Measurements from ENCODE around the gene NR0B2. TPM values are rescaled to one million over a fixed set of nuclear protein-coding genes. Genes with fewer than 3 reads are reported as not detected.

The NR0B2 gene
- total and polyA plus RNA-seq, 2 of the 13 experiments (the other 11 are each of a cell fraction or from before 2014, with no cell fraction given), result 72.5 to 133 TPM

DNA sequence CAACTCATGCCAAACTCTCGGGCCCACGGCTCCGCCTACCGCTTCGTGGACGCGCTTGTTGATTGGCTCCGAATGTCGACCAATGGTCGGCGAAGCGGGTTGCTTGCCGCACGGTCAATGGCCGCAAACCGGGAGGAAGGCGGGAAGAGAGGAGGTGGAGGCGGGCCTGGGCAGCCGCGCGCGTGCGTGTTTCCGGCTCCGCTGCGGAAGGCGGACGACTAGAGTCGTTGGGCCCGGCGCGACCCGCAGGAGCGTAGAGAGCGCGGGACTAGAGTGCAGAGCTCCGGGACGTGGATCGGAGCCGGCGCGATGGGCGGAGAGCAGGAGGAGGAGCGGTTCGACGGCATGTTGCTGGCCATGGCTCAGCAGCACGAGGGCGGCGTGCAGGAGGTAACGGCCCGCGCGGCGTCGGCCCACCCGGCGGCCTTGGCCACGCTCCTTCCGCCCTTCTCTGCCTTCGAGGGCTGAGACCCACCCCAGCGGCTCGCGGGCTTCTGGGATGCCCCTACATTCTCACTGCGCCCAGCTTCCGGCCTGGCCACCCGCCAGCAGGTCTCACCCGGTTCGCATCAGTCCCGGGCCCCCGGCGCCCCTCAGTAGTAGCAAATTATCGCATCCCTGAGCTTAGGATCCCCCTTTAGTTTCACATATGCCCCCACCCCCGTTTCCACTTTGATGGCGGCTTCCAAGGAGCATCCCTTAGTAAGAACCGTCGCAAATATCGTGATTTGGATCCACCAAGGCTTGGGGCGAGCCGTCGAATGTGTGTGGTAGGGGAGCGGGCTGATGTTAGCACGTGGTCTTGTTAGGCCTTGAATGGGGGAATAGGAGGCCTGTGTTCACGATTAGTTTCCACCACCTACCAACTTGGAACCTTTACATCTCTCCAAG, 8.0 kb upstream of the NR0B2 start, which contains the start of gene NUDC (continued):
- TF ChIP-seq ONECUT2 (CRISPR knock-in tag; IDR thresholded peaks at IDR 0.05), result no peak
- TF ChIP-seq SETDB1 (CRISPR knock-in tag; IDR thresholded peaks at IDR 0.05; ENCODE audit: borderline replicate concordance), result no peak
- peak; percentile 53 for TF ChIP-seq BORCS8-MEF2B (CRISPR knock-in tag; IDR thresholded peaks at IDR 0.05)
- TF ChIP-seq, protein P1, sequence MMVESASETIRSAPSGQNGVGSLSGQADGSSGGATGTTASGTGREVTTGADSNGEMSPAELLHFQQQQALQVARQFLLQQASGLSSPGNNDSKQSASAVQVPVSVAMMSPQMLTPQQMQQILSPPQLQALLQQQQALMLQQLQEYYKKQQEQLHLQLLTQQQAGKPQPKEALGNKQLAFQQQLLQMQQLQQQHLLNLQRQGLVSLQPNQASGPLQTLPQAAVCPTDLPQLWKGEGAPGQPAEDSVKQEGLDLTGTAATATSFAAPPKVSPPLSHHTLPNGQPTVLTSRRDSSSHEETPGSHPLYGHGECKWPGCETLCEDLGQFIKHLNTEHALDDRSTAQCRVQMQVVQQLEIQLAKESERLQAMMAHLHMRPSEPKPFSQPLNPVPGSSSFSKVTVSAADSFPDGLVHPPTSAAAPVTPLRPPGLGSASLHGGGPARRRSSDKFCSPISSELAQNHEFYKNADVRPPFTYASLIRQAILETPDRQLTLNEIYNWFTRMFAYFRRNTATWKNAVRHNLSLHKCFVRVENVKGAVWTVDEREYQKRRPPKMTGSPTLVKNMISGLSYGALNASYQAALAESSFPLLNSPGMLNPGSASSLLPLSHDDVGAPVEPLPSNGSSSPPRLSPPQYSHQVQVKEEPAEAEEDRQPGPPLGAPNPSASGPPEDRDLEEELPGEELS (CRISPR knock-in tag; IDR thresholded peaks at IDR 0.05), result peak; percentile 7; the same call in 1 of the 2 replicates
- TF ChIP-seq, protein P2, sequence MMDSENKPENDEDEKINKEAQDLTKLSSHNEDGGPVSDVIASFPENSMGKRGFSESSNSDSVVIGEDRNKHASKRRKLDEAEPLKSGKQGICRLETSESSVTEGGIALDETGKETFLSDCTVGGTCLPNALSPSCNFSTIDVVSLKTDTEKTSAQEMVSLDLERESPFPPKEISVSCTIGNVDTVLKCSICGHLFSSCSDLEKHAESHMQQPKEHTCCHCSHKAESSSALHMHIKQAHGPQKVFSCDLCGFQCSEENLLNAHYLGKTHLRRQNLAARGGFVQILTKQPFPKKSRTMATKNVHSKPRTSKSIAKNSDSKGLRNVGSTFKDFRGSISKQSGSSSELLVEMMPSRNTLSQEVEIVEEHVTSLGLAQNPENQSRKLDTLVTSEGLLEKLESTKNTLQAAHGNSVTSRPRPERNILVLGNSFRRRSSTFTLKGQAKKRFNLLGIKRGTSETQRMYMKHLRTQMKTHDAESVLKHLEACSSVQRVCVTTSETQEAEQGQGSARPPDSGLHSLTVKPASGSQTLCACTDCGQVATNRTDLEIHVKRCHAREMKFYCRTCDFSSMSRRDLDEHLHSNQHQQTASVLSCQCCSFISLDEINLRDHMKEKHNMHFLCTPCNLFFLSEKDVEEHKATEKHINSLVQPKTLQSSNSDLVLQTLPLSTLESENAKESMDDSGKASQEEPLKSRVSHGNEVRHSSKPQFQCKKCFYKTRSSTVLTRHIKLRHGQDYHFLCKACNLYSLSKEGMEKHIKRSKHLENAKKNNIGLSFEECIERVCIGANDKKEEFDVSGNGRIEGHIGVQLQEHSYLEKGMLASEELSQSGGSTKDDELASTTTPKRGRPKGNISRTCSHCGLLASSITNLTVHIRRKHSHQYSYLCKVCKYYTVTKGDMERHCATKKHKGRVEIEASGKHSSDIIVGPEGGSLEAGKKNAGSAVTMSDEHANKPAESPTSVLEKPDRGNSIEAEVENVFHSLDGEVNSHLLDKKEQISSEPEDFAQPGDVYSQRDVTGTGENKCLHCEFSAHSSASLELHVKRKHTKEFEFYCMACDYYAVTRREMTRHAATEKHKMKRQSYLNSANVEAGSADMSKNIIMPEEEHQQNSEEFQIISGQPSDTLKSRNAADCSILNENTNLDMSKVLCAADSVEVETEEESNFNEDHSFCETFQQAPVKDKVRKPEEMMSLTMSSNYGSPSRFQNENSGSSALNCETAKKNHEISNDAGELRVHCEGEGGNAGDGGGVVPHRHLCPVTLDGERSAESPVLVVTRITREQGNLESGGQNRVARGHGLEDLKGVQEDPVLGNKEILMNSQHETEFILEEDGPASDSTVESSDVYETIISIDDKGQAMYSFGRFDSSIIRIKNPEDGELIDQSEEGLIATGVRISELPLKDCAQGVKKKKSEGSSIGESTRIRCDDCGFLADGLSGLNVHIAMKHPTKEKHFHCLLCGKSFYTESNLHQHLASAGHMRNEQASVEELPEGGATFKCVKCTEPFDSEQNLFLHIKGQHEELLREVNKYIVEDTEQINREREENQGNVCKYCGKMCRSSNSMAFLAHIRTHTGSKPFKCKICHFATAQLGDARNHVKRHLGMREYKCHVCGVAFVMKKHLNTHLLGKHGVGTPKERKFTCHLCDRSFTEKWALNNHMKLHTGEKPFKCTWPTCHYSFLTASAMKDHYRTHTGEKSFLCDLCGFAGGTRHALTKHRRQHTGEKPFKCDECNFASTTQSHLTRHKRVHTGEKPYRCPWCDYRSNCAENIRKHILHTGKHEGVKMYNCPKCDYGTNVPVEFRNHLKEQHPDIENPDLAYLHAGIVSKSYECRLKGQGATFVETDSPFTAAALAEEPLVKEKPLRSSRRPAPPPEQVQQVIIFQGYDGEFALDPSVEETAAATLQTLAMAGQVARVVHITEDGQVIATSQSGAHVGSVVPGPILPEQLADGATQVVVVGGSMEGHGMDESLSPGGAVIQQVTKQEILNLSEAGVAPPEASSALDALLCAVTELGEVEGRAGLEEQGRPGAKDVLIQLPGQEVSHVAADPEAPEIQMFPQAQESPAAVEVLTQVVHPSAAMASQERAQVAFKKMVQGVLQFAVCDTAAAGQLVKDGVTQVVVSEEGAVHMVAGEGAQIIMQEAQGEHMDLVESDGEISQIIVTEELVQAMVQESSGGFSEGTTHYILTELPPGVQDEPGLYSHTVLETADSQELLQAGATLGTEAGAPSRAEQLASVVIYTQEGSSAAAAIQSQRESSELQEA (CRISPR knock-in tag; IDR thresholded peaks at IDR 0.05; ENCODE audit: not compliant biosample characterization), result no peak
- TF ChIP-seq NR2F6 (IDR thresholded peaks at IDR 0.05), result no peak
- peak; percentile 62 for TF ChIP-seq NR2F6 (CRISPR knock-in tag; IDR thresholded peaks at IDR 0.05)
- no peak; the same call in 1 of the 2 replicates for TF ChIP-seq ZFP1 (CRISPR knock-in tag; IDR thresholded peaks at IDR 0.05)
- peak; percentile 59; the same call in 1 of the 2 replicates for TF ChIP-seq ZNF329 (CRISPR knock-in tag; IDR thresholded peaks at IDR 0.05; ENCODE audit: low read depth)
- no peak for TF ChIP-seq NR3C1 (CRISPR knock-in tag; IDR thresholded peaks at IDR 0.05)
- TF ChIP-seq NRL (CRISPR knock-in tag; IDR thresholded peaks at IDR 0.05; ENCODE audit: borderline replicate concordance), result peak; percentile 92
- TF ChIP-seq, protein P3, sequence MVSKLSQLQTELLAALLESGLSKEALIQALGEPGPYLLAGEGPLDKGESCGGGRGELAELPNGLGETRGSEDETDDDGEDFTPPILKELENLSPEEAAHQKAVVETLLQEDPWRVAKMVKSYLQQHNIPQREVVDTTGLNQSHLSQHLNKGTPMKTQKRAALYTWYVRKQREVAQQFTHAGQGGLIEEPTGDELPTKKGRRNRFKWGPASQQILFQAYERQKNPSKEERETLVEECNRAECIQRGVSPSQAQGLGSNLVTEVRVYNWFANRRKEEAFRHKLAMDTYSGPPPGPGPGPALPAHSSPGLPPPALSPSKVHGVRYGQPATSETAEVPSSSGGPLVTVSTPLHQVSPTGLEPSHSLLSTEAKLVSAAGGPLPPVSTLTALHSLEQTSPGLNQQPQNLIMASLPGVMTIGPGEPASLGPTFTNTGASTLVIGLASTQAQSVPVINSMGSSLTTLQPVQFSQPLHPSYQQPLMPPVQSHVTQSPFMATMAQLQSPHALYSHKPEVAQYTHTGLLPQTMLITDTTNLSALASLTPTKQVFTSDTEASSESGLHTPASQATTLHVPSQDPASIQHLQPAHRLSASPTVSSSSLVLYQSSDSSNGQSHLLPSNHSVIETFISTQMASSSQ (IDR thresholded peaks at IDR 0.05; ENCODE audit: low read depth), result no peak
- TF ChIP-seq, protein P3 (CRISPR knock-in tag; IDR thresholded peaks at IDR 0.05; ENCODE audit: borderline replicate concordance), result peak; percentile 28; the same call in 1 of the 2 replicates

All from HepG2 (cell line).